VCaP (cell line): ENCODE data around the gene DRD1.
"Not testable (repeated sequence)": the region's sequence is repeated elsewhere in the genome, so short reads cannot be mapped to it uniquely, and the experiment has no call there.

ENCODE experiments used
- H3K27ac ChIP-seq: fragments of 450-650 bp; 2 replicates; pipeline ENCODE4 v1.5.1; 2017
- TF ChIP-seq, protein P1 (sequence below): fragments of 450-650 bp; conservative IDR thresholded peaks from 2 replicates; pipeline ENCODE4 v1.5.1; 2017; ENCODE audit warnings: mild to moderate bottlenecking, moderate library complexity

DRD1 gene

DNA sequence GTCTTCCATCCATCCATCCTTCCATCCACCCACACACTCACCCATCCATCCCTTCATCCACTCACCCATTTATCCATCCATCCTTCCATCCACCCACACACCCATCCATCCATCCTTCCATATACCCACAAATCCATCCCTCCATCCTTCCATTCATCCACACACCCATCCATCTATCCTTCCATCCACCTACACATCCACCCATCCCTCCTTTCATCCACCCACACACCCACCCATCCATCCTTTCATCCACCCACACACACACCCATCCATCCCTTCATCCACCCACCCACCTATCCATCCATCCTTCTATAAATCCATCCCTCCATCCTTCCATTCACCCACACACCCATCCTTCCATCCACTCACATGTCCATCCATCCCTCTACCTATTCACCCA lies 23.6 kb downstream of the DRD1 start:
- TF ChIP-seq, protein P1, sequence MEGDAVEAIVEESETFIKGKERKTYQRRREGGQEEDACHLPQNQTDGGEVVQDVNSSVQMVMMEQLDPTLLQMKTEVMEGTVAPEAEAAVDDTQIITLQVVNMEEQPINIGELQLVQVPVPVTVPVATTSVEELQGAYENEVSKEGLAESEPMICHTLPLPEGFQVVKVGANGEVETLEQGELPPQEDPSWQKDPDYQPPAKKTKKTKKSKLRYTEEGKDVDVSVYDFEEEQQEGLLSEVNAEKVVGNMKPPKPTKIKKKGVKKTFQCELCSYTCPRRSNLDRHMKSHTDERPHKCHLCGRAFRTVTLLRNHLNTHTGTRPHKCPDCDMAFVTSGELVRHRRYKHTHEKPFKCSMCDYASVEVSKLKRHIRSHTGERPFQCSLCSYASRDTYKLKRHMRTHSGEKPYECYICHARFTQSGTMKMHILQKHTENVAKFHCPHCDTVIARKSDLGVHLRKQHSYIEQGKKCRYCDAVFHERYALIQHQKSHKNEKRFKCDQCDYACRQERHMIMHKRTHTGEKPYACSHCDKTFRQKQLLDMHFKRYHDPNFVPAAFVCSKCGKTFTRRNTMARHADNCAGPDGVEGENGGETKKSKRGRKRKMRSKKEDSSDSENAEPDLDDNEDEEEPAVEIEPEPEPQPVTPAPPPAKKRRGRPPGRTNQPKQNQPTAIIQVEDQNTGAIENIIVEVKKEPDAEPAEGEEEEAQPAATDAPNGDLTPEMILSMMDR = no peak
- H3K27ac ChIP-seq = no peak overlapping the region

DNA sequence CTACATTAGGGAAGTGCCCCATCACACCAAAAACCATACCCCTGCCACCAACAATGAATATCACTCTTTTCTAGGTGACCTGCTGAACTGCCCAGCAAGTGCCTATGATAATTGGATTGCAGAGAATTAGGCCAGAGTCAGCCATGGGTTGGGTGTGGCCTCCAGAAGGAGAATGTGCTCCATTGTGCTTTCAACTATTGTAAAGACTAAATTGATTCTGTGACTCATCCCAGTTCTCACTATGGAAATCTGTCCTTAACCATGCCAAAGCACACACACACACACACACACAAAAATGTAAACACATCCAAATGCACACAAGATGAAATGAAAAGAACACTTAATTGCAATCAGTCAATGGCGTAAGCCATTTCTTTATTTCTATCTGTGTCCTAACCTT lies 25.7 kb downstream of the DRD1 start:
- no peak overlapping the region for H3K27ac ChIP-seq
- TF ChIP-seq, protein P1 = no peak

DNA sequence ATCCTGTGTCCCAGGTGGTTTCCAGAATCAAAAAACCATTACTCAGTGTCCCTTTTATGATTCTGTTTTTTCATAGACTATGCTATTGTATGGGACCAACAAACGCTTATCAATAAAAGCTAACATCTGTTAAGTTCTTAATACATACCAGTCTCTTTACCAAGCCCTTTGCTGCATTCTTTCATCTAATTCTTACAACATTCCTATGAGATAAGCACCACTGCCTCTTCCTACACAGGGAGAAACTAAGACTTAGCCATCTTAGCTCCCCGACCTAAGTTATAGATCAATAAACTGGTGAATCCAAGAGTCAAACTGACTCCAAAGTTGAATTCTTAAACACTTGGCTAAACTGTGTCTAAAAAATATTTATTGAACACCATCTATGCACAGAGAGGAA lies 26.6 kb downstream of the DRD1 start:
- no peak overlapping the region for H3K27ac ChIP-seq
- TF ChIP-seq, protein P1 = no peak

DNA sequence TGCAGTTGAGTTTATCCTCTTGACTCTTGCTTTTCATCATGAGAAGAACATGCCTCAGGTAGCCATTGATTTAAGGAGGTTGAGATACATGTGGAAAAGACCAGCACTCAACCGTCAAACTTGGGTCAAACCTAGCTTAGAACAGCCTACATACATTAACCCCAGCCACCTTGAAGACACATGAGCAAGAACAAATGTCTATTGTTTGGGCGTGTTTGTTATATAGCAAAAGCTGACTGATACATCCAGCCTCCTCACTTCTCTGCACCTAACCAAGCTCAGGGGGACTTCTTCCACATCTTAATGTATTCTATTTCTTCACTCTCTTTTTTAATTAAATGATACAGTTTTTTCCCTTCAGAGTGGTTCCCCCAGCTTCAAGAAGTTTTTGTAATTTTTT lies 28.7 kb downstream of the DRD1 start:
- no peak overlapping the region for H3K27ac ChIP-seq
- TF ChIP-seq, protein P1 = no peak

DNA sequence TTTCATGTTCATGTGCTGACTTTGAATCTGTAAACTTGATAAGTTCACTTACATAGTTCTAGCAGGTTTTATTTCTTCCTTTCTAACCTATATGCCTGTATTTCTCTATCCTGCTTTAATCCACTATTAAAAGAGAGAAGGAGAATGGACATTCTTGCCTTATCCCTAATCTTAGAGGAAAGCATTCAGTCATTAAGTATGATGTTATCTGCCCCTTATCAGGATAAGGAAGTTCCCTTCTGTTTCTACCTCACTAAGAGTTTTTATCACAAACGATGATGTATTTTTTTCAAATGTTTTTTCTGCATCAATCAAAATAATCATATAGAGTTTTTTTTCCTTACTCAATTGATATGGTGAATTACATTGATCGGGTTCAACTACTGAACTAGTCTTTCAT lies 33.1 kb downstream of the DRD1 start:
- TF ChIP-seq, protein P1 = no peak
- no peak overlapping the region for H3K27ac ChIP-seq

DNA sequence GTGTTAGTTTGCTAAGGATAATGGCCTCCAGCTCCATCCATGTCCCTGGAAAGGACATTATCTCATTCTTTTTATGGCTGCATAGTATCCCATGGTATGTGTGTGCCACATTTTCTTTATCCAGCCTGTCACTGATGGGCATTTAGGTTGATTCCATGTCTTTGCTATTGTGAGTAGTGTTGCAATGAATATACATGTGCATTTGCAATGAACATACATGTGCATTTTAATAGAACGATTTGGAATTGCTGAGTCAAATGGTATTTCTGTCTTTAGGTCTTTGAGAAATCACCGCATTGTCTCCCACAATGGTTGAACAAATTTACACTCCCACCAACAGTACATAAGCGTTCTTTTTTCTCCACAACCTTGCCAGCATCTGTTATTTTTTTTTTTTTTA lies 37.7 kb downstream of the DRD1 start:
- TF ChIP-seq, protein P1 = no peak
- no peak overlapping the region for H3K27ac ChIP-seq

DNA sequence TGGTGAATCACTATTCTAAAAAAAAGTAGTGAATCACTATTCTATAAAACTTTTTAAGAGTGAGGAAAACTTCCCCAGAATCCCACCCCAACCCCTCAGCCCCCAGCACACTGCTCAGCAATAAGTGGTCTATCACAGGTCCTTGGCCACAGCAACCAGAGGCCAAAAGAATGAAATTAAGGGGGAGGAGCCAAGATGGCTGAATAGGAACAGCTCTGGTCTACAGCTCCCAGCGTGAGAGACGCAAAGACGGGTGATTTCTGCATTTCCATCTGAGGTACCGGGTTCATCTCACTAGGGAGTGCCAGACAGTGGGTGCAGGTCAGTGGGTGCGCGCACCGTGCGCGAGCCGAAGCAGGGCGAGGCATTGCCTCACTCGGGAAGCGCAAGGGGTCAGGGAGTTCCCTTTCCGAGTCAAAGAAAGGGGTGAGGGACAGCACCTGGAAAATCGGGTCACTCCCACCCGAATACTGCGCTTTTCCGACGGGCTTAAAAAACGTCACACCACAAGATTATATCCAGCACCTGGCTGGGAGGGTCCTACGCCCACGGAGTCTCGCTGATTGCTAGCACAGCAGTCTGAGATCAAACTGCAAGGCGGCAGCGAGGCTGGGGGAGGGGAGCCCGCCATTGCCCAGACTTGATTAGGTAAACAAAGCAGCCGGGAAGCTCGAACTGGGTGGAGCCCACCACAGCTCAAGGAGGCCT lies 46.2 kb downstream of the DRD1 start:
- H3K27ac ChIP-seq = not testable (repeated sequence)

DNA sequence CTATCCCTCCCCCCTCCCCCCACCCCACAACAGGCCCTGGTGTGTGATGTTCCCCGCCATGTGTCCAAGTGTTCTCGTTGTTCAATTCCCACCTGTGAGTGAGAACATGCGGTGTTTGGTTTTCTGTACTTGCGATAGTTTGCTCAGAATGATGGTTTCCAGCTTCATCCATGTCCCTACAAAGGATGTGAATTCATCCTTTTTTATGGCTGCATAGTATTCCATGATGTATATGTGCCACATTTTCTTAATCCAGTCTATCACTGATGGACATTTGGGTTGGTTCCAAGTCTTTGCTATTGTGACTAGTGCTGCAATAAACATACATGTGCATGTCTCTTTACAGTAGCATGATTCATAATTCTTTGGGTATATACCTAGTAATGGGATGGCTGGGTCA lies 48.6 kb downstream of the DRD1 start:
- H3K27ac ChIP-seq = not testable (repeated sequence)

DNA sequence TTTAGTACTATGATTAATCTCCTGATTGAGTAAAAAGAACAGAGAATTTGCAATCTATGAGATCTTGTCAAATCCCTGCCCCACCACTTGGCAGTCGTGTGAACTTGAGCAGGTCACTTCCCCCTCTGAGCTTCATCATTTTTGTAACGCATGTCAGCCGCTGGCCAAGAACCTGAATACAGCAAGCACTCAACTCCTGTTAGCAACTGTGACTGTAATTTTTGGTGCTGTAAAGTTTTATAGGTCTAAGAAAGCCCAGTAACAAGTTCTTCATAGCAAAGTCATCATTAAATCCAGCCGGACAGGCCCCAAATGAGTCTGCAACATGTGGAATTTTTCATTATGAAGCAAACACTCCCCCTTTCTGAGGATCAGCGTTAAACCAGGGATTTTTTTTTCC lies 49.4 kb downstream of the DRD1 start:
- no peak overlapping the region for H3K27ac ChIP-seq
- TF ChIP-seq, protein P1 = no peak
